Loucy (cell line): ENCODE data around the gene AGPAT2.

ENCODE experiments used
- H2AFZ ChIP-seq: fragments of 200-600 bp; sonication (generic); 2 replicates; pipeline ENCODE4 v1.6.0; 2016; ENCODE audit warnings: antibody characterized with exemption, mild to moderate bottlenecking, low read length, moderate library complexity
- H3F3A ChIP-seq: fragments of 200-600 bp; 2 replicates; pipeline ENCODE4 v1.6.0; 2016; ENCODE audit warnings: antibody characterized with exemption, low read depth, mild to moderate bottlenecking
- H3K27me3 ChIP-seq: fragments of 200-600 bp; sonication (generic); 2 replicates; pipeline ENCODE4 v1.6.1; 2014; ENCODE audit warnings: low read length, mild to moderate bottlenecking; ENCODE audit not compliant: insufficient read depth, poor library complexity, severe bottlenecking
- H3K36me3 ChIP-seq: fragments of 200-600 bp; sonication (generic); 2 replicates; pipeline ENCODE4 v1.6.1; 2016; ENCODE audit warnings: low read length; ENCODE audit not compliant: insufficient read depth
- H3K4me1 ChIP-seq: fragments of 200-600 bp; sonication (generic); 2 replicates; pipeline ENCODE4 v1.5.1; 2014; ENCODE audit warnings: low read length, mild to moderate bottlenecking; ENCODE audit not compliant: insufficient read depth, poor library complexity, severe bottlenecking
- H3K4me2 ChIP-seq: fragments of 200-600 bp; sonication (generic); 2 replicates; pipeline ENCODE4 v1.6.0; 2014; ENCODE audit warnings: antibody characterized with exemption, low read length, low read depth, mild to moderate bottlenecking; ENCODE audit not compliant: poor library complexity, severe bottlenecking
- H3K4me3 ChIP-seq: fragments of 200-600 bp; sonication (generic); 2 replicates; pipeline ENCODE4 v1.5.1; 2014; ENCODE audit warnings: low read length, mild to moderate bottlenecking, mixed read lengths; ENCODE audit not compliant: poor library complexity, severe bottlenecking
- H3K79me2 ChIP-seq: fragments of 200-600 bp; sonication (generic); 2 replicates; pipeline ENCODE4 v1.6.1; 2014; ENCODE audit warnings: low read length; ENCODE audit not compliant: insufficient read depth
- H3K9ac ChIP-seq: fragments of 200-600 bp; sonication (generic); 2 replicates; pipeline ENCODE4 v1.6.0; 2014; ENCODE audit warnings: mild to moderate bottlenecking, low read depth, low read length, moderate library complexity; ENCODE audit not compliant: poor library complexity, severe bottlenecking
- H3K9me2 ChIP-seq: fragments of 200-600 bp; sonication (generic); replicated peaks from 2 replicates; pipeline ENCODE4 v1.6.1; 2016; ENCODE audit warnings: low read depth, low read length, mixed read lengths
- H3K9me3 ChIP-seq: fragments of 200-600 bp; sonication (generic); 2 replicates; pipeline ENCODE4 v1.6.1; 2014; ENCODE audit warnings: mild to moderate bottlenecking, antibody characterized with exemption, low read length, low read depth; ENCODE audit not compliant: insufficient read depth
- H4K20me1 ChIP-seq: fragments of 200-600 bp; sonication (generic); 2 replicates; pipeline ENCODE4 v1.6.0; 2014; ENCODE audit warnings: antibody characterized with exemption, low read length, mild to moderate bottlenecking; ENCODE audit not compliant: insufficient read depth, poor library complexity, severe bottlenecking
- EZH2phosphoT487 ChIP-seq: fragments of 200-600 bp; IDR thresholded peaks from 2 replicates; pipeline ENCODE4 v1.6.1; 2018; ENCODE audit warnings: antibody characterized with exemption, mild to moderate bottlenecking, moderate library complexity, borderline replicate concordance
- TF ChIP-seq, protein P1 (sequence below): fragments of 200-600 bp; sonication (generic); conservative IDR thresholded peaks from 2 replicates; pipeline ENCODE4 v1.5.1; 2014; ENCODE audit warnings: mild to moderate bottlenecking, antibody characterized with exemption, low read length

Gene AGPAT2

GRCh38 chr9:136631038-136632000, 55.9 kb downstream of the AGPAT2 start:
- Histone ChIP-seq H3K79me2 (no peaks in the 10 kb centered on the region), H3K9ac (no peak overlapping the region), H4K20me1 (no peaks in the 10 kb centered on the region), H3K9me3 (no peaks in the 10 kb centered on the region), H2AFZ (no peak overlapping the region), H3K27me3 (no peaks in the 10 kb centered on the region), H3K9me2 (no peaks in the 10 kb centered on the region), H3K36me3 (no peaks in the 10 kb centered on the region), H3F3A (no peaks in the 10 kb centered on the region), H3K4me1 (no peaks in the 10 kb centered on the region), H3K4me3 (no peak overlapping the region), H3K4me2 (no peak overlapping the region)
- TF ChIP-seq EZH2phosphoT487 = no peak
- TF ChIP-seq, protein P1, sequence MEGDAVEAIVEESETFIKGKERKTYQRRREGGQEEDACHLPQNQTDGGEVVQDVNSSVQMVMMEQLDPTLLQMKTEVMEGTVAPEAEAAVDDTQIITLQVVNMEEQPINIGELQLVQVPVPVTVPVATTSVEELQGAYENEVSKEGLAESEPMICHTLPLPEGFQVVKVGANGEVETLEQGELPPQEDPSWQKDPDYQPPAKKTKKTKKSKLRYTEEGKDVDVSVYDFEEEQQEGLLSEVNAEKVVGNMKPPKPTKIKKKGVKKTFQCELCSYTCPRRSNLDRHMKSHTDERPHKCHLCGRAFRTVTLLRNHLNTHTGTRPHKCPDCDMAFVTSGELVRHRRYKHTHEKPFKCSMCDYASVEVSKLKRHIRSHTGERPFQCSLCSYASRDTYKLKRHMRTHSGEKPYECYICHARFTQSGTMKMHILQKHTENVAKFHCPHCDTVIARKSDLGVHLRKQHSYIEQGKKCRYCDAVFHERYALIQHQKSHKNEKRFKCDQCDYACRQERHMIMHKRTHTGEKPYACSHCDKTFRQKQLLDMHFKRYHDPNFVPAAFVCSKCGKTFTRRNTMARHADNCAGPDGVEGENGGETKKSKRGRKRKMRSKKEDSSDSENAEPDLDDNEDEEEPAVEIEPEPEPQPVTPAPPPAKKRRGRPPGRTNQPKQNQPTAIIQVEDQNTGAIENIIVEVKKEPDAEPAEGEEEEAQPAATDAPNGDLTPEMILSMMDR = peak; percentile 85

- Histone ChIP-seq H3K4me3 (no peak overlapping the region), H2AFZ (no peak overlapping the region), H3K4me2 (no peak overlapping the region), H3K36me3 (no peaks in the 10 kb centered on the region), H3K4me1 (no peaks in the 10 kb centered on the region), H3K79me2 (no peaks in the 10 kb centered on the region), H3F3A (no peaks in the 10 kb centered on the region), H4K20me1 (no peaks in the 10 kb centered on the region), H3K27me3 (no peaks in the 10 kb centered on the region), H3K9ac (no peak overlapping the region), H3K9me2 (no peaks in the 10 kb centered on the region), H3K9me3 (no peaks in the 10 kb centered on the region)
- TF ChIP-seq EZH2phosphoT487 = no peak
- TF ChIP-seq, protein P1 = no peak
Observed at GRCh38 chr9:136630662-136630992, 56.6 kb downstream of the AGPAT2 start.

DNA sequence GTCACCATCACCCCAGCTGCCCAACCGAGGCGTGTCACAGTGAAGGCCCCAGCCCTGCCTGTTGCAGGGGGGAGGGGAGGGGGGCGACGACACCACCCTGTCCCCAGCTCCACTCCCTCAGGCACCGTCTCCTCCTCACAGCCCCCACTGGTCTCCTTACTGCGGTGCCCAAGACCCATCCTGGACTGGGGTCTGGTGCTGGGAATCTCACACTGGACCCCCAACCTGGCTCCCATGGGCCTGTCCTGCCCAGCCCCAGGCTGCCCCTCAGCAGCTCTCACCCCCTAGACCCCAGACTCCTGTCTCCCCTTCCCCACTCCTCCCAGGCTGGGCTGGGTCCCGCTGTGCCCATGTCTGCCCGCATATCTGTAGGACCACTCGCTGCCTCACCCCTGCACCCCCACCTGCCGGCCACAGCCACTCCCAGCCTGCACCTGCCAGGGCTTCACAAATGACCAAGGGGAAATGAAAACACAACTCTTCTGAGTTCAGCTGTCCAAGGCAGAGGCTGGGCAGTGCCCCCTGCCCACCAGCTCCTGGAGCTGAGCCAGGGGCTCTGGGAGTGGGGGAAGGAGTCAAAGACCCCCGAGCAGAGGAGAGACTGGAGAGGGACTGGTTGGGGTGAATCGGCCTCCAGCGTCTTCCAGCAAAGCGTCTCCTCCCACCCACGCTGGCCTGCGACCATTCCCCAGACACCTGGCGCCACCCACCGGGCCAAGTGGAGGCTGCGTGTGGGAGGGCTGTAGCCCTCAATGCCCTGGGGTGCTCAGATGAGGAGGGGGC, 57.2 kb downstream of the AGPAT2 start:
- Histone ChIP-seq H3K4me2 (no peak overlapping the region), H3K27me3 (no peaks in the 10 kb centered on the region), H3K9ac (no peak overlapping the region), H3K79me2 (no peaks in the 10 kb centered on the region), H3K4me3 (no peak overlapping the region), H2AFZ (no peak overlapping the region), H3K9me2 (no peaks in the 10 kb centered on the region), H3K4me1 (no peaks in the 10 kb centered on the region), H4K20me1 (no peaks in the 10 kb centered on the region), H3K36me3 (no peaks in the 10 kb centered on the region), H3K9me3 (no peaks in the 10 kb centered on the region), H3F3A (no peaks in the 10 kb centered on the region)
- no peak for TF ChIP-seq EZH2phosphoT487
- TF ChIP-seq, protein P1 = peak; percentile 69
